Smooth muscle cell of the pulmonary artery (primary cell): ENCODE data around the gene APLN. TPM values are rescaled to one million over a fixed set of nuclear protein-coding genes. Genes with fewer than 3 reads are reported as not detected.

Experiments used
- total RNA-seq: library from RNA; depleted of rRNA; stranded (reverse); fragments of >200 nt; gene quantifications from 2 replicates; pipeline ENCODE4 v1.2.3, GENCODE V29; 2014

APLN gene, protein sequence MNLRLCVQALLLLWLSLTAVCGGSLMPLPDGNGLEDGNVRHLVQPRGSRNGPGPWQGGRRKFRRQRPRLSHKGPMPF
- total RNA-seq: 10.8 and 15.6 TPM in 2 replicates

DNA sequence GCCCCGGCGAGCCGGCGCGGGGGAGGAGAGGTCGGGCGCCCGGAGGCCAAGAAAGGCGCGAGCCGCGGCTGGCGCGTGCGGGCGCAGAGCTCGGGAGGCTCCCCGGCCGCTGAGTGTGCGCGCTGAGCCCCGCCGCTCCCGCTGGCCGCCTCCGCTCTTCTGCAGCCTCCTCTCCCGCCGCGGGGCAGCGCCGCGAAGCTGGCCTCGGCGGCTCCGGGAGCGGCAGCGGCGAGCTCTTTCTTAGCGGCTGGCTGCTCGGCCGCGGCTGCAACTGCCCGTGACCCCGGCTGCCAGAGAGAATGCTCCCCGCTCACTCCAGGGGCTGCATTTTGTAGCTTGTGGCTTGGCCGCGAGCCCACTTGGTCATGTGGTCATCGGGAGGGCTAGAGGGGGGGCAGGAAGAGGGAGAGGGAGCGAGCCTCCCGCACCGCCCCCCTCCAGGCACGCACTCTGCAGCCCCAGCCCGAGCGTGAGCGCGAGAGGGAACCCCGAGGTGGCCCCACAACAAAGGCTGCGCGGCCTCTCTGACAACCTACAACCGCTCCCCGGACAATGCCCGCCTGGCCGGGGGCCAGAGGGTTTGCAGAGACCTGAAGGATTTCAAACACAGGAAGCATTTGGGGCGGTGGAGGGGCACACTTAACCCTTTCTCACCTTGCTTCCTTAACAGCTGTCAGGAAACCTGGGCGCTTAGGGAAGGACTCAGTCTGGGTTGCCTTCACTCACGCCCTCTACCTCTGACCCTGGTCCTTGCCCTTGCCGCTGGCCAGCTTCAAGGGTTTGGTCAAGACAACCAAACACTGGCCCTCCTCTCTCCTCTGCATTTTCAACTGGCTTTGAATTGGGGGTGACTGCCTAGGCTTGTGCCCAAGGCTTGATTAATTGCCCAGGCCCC lies at the start of gene APLN:
Gene APLN (minus strand): TSS at position 305 of the 895 bp plus-strand sequence. CDS start 326 bp downstream, outside the sequence.

Other genes with a start within 250 kb of the APLN start
- 70.9 and 83.1 TPM in 2 replicates for gene SMARCA1, start 131.5 kb downstream of the APLN start, total RNA-seq
- 25.7 and 29.0 TPM in 2 replicates for gene OCRL, start 114.7 kb downstream of the APLN start, total RNA-seq
- gene XPNPEP2, start 84.0 kb upstream of the APLN start, total RNA-seq: 0.10 and 1.2 TPM in 2 replicates
- gene SASH3, start 125.0 kb upstream of the APLN start, total RNA-seq: not detected in 2 replicates
- 30.3 and 41.4 TPM in 2 replicates for gene ZDHHC9, start 188.9 kb upstream of the APLN start, total RNA-seq